CD4-positive, alpha-beta T cell (primary cell): ENCODE measurements around the gene AOAH. TPM values are rescaled to one million over a fixed set of nuclear protein-coding genes. Genes with fewer than 3 reads are reported as not detected.

Experiments used
- ATAC-seq: fragments of 200-7000 bp; cut with Tn5 transposase; one replicate; pipeline ENCODE4 v1.10.0; 2022; ENCODE audit warnings: mild to moderate bottlenecking; ENCODE audit not compliant: poor library complexity
- CTCF ChIA-PET: fragments of 350-600 bp; sonication (Branson Sonifier 250); formaldehyde crosslinking; loops from one replicate; lab custom pipeline; 2021; ENCODE audit warnings: antibody characterized with exemption, inconsistent platforms; lab: Charles Lee
- POLR2A ChIA-PET: fragments of 350-600 bp; sonication (Branson Sonifier 250); formaldehyde crosslinking; loops from one replicate; lab custom pipeline; 2021; ENCODE audit warnings: antibody characterized with exemption, inconsistent platforms; lab: Charles Lee
- DNase-seq, 14 experiments: peaks; one replicate each; pipeline ENCODE4 v3.0.0-alpha.2; 2013 to 2020; ENCODE audit warnings: mixed read lengths in 2 of 14
- H3K27ac ChIP-seq, 2 donors: one replicate each; pipeline versions ENCODE4 v1.5.1 to v1.7.0; 2013; ENCODE audit warnings: low read length in 2 of 2, low read depth in 1 of 2, mild to moderate bottlenecking in 1 of 2
- H3K27me3 ChIP-seq, 2 experiments: 1 replicate in 1 of 2; 2 replicates in 1 of 2; pipeline versions ENCODE4 v1.6.1 to v1.7.0; 2013; ENCODE audit warnings: low read length in 2 of 2, control low read depth in 1 of 2, mild to moderate bottlenecking in 1 of 2, moderate library complexity in 1 of 2; ENCODE audit not compliant: insufficient read depth in 2 of 2, control insufficient read depth in 1 of 2
- H3K36me3 ChIP-seq: one replicate; pipeline ENCODE4 v1.6.1; 2013; ENCODE audit warnings: low read length, control low read depth; ENCODE audit not compliant: insufficient read depth
- H3K4me1 ChIP-seq: one replicate; pipeline ENCODE4 v1.6.1; 2013; ENCODE audit warnings: low read length, control low read depth; ENCODE audit not compliant: insufficient read depth
- H3K4me3 ChIP-seq: one replicate; pipeline ENCODE4 v1.5.1; 2013; ENCODE audit warnings: mild to moderate bottlenecking, low read length, moderate library complexity
- H3K9me3 ChIP-seq, 2 experiments: 1 replicate in 1 of 2; 2 replicates in 1 of 2; pipeline versions ENCODE4 v1.6.1 to v1.7.0; 2013; ENCODE audit warnings: low read length in 2 of 2, mild to moderate bottlenecking in 2 of 2, control low read depth in 1 of 2, moderate library complexity in 1 of 2; ENCODE audit not compliant: control insufficient read depth in 1 of 2, insufficient read depth in 1 of 2
- H3K27ac Mint-ChIP-seq: one replicate; pipeline ENCODE4 v1.8.0; 2020; ENCODE audit warnings: mixed read lengths
- H3K27me3 Mint-ChIP-seq: one replicate; pipeline ENCODE4 v1.8.0; 2021; ENCODE audit warnings: mixed read lengths
- H3K36me3 Mint-ChIP-seq: one replicate; pipeline ENCODE4 v1.8.0; 2021; ENCODE audit warnings: low read depth, mixed read lengths
- H3K4me1 Mint-ChIP-seq: one replicate; pipeline ENCODE4 v1.8.0; 2021; ENCODE audit warnings: low read depth, mixed read lengths
- H3K4me3 Mint-ChIP-seq: one replicate; pipeline ENCODE4 v1.8.0; 2020; ENCODE audit warnings: mild to moderate bottlenecking, mixed read lengths
- H3K9me3 Mint-ChIP-seq: one replicate; pipeline ENCODE4 v1.8.0; 2020; ENCODE audit warnings: mixed read lengths
- intact Hi-C, 2 experiments: fragments of 100-400 bp; cut with DNase I in 1 of 2; cut with micrococcal nuclease in 1 of 2; formaldehyde crosslinking; loops; one replicate each; pipeline versions ENCODE4 v1.15.1 to v1.9.0; 2023 to 2025; cut with DNase I, micrococcal nuclease
- total RNA-seq, 174 experiments: library from RNA in 2 of 174; stranded (reverse) in 2 of 174; gene quantifications; one replicate each; pipeline ENCODE4 v1.2.3 and lab custom pipeline; 2021 to 2026
- TF ChIP-seq, protein P1 (sequence below): fragments of 200-600 bp; IDR thresholded peaks from one replicate; pipeline ENCODE4 v1.8.0; 2022; ENCODE audit warnings: antibody characterized with exemption, mild to moderate bottlenecking

The AOAH gene
- total RNA-seq, 2 experiments from 2014 or later: 27.5 to 30.3 TPM

DNA sequence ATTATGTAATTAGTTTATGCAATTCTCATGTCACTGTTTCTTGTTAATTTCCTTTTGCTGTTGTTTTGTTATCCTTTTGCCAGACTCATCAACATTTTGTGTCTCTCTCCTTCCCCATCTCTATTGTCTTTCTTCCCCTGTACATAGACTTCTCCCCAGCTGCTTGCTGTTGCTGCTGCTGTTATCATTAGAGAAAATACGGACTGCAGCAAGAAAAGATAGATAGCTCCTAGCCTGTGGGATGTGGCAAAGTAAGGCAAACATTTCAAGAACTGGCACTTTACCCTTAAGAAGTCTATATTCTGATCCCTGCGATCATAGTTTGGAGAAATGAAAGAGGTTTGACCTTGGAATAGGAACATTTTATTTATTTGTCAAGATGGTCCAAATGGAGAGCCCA is 162.2 kb downstream of the AOAH start:
- Mint-ChIP-seq H3K36me3 (peaks cover 33% of the 10 kb centered on the region), H3K27ac (no peak overlapping the region), H3K9me3 (peaks cover 3% of the 10 kb centered on the region), H3K27me3 (no peaks in the 10 kb centered on the region), H3K4me1 (no peaks in the 10 kb centered on the region), H3K4me3 (no peak overlapping the region)
- TF ChIP-seq, protein P1, sequence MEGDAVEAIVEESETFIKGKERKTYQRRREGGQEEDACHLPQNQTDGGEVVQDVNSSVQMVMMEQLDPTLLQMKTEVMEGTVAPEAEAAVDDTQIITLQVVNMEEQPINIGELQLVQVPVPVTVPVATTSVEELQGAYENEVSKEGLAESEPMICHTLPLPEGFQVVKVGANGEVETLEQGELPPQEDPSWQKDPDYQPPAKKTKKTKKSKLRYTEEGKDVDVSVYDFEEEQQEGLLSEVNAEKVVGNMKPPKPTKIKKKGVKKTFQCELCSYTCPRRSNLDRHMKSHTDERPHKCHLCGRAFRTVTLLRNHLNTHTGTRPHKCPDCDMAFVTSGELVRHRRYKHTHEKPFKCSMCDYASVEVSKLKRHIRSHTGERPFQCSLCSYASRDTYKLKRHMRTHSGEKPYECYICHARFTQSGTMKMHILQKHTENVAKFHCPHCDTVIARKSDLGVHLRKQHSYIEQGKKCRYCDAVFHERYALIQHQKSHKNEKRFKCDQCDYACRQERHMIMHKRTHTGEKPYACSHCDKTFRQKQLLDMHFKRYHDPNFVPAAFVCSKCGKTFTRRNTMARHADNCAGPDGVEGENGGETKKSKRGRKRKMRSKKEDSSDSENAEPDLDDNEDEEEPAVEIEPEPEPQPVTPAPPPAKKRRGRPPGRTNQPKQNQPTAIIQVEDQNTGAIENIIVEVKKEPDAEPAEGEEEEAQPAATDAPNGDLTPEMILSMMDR: no peak
- ATAC-seq: no peak
- Histone ChIP-seq H3K4me1 (no peaks in the 10 kb centered on the region), H3K27ac (no peak overlapping the region), H3K27me3 (no peaks in the 10 kb centered on the region), H3K4me3 (no peak overlapping the region), H3K36me3 (no peaks in the 10 kb centered on the region), H3K9me3 (no peaks in the 10 kb centered on the region)
- DNase-seq: no peak
- CTCF ChIA-PET: no interaction called here
- POLR2A ChIA-PET: no interaction called here
- intact Hi-C loops: no loop called here

DNA sequence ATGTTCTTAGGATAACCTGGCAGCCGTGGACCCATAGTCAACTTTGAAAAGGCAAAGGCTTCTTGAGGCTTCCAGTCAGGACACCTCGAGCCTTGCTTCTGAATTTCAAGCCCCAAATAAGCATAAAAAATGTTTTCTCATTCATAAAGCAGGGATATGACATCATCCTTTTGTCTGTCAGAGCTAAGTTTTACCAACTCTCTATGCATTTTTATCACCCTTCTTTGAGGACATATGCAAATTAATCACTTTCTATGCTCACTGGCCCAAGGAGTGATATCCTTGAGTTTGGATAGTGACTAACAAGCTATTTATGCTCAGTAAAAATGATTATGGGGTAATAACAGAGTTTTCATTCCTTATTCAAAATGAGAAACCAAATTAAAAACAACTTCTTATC is 175.3 kb downstream of the AOAH start:
- Histone ChIP-seq H3K4me1 (no peaks in the 10 kb centered on the region), H3K27ac (no peak overlapping the region), H3K4me3 (no peak overlapping the region), H3K9me3 (no peaks in the 10 kb centered on the region), H3K36me3 (no peaks in the 10 kb centered on the region), H3K27me3 (no peaks in the 10 kb centered on the region)
- peaks cover 63% of the 10 kb centered on the region for H3K36me3 Mint-ChIP-seq
- no peaks in the 10 kb centered on the region for H3K9me3 Mint-ChIP-seq
- H3K27me3 Mint-ChIP-seq: no peaks in the 10 kb centered on the region
- no peak for DNase-seq
- H3K27ac Mint-ChIP-seq: no peak overlapping the region
- TF ChIP-seq, protein P1: no peak
- ChIA-PET CTCF (no interaction called here), POLR2A (no interaction called here)
- intact Hi-C loops: no loop called here
- no peak overlapping the region for H3K4me3 Mint-ChIP-seq
- H3K4me1 Mint-ChIP-seq: no peaks in the 10 kb centered on the region
- ATAC-seq: no peak

DNA sequence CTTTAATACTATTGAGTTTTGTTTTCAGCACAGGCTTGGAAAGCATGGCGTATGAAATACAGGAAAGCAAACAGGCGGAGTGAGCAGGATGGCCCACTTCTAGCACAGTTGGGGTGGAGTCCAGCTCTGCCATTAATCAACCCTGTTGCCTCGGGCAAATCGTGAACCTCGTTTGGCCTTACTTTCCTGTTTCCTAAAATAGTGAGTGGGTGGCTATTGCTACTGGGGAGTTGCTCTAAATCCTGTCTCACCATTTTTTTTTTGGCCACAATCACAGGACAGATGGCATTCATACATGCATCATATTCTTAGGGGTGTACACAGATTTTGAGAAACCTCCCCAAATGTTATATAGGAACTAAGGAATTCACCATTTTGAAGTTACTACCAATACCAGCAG is 176.9 kb downstream of the AOAH start:
- intact Hi-C loops: no loop called here
- H3K9me3 Mint-ChIP-seq: no peaks in the 10 kb centered on the region
- H3K27me3 ChIP-seq: no peaks in the 10 kb centered on the region
- H3K9me3 ChIP-seq: no peaks in the 10 kb centered on the region
- POLR2A ChIA-PET: no interaction called here
- no peak overlapping the region for H3K4me3 Mint-ChIP-seq
- no peaks in the 10 kb centered on the region for H3K27me3 Mint-ChIP-seq
- DNase-seq (no peak), ATAC-seq (no peak)
- CTCF ChIA-PET: no interaction called here
- no peaks in the 10 kb centered on the region for H3K4me1 ChIP-seq
- H3K4me1 Mint-ChIP-seq: no peaks in the 10 kb centered on the region
- H3K36me3 Mint-ChIP-seq: peaks cover 69% of the 10 kb centered on the region
- H3K27ac Mint-ChIP-seq: no peak overlapping the region
- TF ChIP-seq, protein P1: no peak
- H3K36me3 ChIP-seq: no peaks in the 10 kb centered on the region
- no peak overlapping the region for H3K4me3 ChIP-seq
- H3K27ac ChIP-seq: no peak overlapping the region
